ENCODE data around the gene ELOVL7.

The ELOVL7 gene

DNA sequence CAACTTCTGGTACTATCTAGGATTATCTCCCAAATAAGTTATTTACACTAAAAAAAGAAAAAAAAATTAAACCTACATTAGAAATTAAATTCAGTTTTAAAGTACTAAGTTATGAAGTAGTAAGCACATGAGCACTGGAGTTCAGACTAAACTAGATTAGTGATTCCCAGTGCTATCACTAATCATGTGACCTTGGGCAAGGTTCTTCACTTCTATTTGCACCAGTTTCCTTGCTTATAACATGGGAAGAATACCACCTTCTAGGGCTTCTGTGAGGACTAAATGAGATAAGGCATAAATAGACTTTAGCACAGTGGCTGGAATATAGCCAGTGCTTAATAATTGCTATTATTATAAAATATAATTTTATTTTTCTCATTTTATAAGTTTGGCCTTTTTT, 10.5 kb downstream of the ELOVL7 start:
- FAIRE-seq = no peak
- TF ChIP-seq, protein P1, sequence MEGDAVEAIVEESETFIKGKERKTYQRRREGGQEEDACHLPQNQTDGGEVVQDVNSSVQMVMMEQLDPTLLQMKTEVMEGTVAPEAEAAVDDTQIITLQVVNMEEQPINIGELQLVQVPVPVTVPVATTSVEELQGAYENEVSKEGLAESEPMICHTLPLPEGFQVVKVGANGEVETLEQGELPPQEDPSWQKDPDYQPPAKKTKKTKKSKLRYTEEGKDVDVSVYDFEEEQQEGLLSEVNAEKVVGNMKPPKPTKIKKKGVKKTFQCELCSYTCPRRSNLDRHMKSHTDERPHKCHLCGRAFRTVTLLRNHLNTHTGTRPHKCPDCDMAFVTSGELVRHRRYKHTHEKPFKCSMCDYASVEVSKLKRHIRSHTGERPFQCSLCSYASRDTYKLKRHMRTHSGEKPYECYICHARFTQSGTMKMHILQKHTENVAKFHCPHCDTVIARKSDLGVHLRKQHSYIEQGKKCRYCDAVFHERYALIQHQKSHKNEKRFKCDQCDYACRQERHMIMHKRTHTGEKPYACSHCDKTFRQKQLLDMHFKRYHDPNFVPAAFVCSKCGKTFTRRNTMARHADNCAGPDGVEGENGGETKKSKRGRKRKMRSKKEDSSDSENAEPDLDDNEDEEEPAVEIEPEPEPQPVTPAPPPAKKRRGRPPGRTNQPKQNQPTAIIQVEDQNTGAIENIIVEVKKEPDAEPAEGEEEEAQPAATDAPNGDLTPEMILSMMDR (IDR thresholded peaks at IDR 0.05; ENCODE audit: insufficient read depth, missing control alignments) = no peak
- DNase-seq (ENCODE audit: insufficient read length, low spot score) = no peak

DNA sequence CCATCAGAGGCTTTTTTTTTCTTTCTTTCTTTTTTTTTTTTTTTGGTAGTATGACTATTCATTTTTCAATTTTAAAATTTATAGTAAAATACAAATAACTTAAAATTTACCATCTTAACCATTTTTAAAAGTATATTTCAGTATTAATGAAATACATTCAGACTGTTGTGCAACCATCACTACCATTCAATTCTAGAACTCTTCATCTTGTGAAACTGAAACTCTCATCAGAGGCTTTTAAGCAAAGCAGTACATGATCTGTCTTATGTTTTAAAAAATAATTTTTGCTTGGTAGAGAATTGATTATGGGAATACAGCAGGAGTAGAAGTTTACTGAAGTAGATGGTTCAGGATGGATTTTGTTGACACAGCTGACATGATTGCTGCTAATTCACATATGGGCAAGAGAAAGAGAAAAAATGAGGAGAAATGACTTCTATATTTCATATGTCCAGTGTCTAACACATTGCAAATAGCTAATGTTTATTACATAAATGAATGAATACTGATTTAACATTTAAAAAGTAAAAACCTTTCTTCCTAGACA, 13.4 kb downstream of the ELOVL7 start:
- FAIRE-seq = no peak
- DNase-seq (ENCODE audit: insufficient read length, low spot score) = no peak
- TF ChIP-seq, protein P1 (IDR thresholded peaks at IDR 0.05; ENCODE audit: insufficient read depth, missing control alignments) = no peak

DNA sequence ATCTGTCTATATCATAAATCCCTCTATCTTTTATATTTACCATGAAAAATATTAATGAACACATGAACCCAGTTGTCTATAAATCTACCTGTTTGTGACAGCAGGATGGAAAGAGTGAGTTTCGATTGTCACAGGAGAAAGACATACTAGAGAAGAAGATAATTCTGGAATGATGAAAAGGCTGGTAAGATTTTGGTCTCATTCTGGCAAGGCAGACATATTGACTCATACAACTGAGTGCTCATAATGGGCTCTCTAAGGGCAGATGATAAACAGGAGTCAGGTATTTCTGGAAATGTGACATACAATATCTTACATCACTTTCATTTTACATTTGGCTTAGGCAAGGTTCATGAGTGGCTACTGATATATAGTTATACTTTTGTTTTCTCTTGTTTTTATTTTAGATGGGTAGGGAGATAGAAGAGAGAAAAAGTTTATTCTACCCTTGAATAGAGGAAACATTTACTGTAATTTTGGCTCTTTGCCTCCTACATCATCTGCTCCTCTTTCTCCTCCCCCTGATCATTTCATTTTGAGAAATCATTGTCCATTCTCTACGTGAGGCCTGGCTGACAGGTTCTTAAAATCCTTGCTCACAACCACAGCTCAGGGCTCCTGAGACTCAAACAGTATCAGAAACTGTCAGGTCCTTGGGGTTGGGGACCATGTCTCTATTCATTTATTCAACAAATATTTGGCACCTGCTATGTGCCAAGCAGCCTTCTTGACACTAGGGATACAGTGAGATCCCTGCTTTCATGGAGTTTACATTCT, 14.4 kb downstream of the ELOVL7 start:
- no peak for DNase-seq (ENCODE audit: insufficient read length, low spot score)
- TF ChIP-seq, protein P1 (IDR thresholded peaks at IDR 0.05; ENCODE audit: insufficient read depth, missing control alignments) = no peak
- FAIRE-seq = no peak

DNA sequence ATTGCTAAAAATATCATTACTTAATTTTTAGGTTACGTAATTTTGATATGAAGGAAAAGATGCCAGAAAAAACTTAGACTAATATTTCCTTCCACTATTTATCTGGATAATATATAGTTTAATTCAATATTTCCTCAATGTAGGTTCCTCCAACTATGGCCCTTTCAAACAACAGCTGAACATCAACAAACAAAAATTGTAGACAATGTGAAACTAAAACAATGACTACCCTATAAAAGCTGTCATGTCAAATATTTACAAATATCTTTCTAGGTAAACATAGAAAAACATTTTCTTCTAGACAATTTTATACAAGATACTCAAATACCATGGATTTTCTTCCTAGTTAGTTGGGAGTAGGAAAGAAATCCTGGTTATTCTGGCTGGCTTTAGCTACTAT, 16.9 kb downstream of the ELOVL7 start:
- no peak for DNase-seq (ENCODE audit: insufficient read length, low spot score)
- TF ChIP-seq, protein P1 (IDR thresholded peaks at IDR 0.05; ENCODE audit: insufficient read depth, missing control alignments) = no peak
- FAIRE-seq = no peak

DNA sequence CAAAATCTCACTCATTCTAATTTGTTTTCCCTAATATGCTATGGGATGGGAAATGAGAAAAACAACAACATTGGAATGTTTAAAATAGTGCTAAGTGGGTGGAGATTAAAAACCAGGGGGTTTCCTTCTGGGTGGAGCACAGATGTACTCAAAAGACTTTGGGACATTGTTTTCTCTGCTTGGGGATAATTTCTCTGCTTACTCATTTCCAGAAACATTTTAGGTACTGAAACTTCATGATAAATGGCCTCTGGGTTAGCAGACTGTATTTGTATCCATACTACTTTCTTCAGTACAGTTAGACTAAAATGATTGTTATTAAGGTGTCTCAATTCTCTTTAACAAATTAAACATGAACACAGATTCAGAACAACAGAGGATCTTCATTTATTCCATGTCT, 17.4 kb downstream of the ELOVL7 start:
- DNase-seq (ENCODE audit: insufficient read length, low spot score) (no peak), FAIRE-seq (no peak)
- TF ChIP-seq, protein P1 (IDR thresholded peaks at IDR 0.05; ENCODE audit: insufficient read depth, missing control alignments) = no peak

DNA sequence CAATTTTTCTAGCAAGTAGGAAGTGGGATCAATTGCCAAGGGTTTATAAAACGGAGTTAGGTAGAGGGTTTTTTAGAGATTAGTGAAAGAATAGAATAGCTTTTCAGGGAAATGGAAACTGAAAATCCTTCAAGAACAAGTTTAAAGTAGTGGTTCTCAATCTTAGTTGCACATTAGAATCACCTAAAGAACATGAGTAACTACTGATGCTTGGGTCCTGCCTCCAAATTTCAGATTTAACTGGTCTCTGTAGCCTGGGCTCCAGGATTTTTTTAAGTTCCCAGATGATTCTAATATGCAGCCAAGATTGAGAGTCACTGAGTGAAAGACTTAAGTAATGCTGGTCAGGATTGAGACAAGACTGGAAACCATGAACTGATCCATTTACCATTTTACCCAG, 20.5 kb downstream of the ELOVL7 start:
- no peak for FAIRE-seq
- TF ChIP-seq, protein P1 (IDR thresholded peaks at IDR 0.05; ENCODE audit: insufficient read depth, missing control alignments) = no peak
- no peak for DNase-seq (ENCODE audit: insufficient read length, low spot score)

DNA sequence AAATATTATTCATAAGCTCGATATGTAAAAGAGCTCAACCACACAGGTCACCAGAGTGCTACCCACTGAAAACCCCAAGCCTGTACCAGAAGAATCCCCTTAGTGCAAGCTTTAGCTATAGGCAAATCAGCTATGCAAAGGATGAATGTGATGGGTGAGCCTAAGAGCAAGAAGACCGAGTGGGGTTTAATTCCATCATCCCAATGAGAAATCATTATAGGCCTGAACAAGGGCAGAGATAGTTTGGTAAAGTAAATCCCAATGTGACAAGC, 21.8 kb downstream of the ELOVL7 start:
- no peak for DNase-seq (ENCODE audit: insufficient read length, low spot score)
- TF ChIP-seq, protein P1 (IDR thresholded peaks at IDR 0.05; ENCODE audit: insufficient read depth, missing control alignments) = no peak
- no peak for FAIRE-seq
